ENCODE measurements around the gene H2AZ2.

Gene H2AZ2

GRCh38 chr7:44889086-44889781 lies 41.3 kb upstream of the H2AZ2 start:
- DNase-seq (ENCODE audit: insufficient read length, low spot score) (no peak), FAIRE-seq (no peak)
- no peak for TF ChIP-seq CTCF (IDR thresholded peaks at IDR 0.05; ENCODE audit: insufficient read depth, missing control alignments)

GRCh38 chr7:44887293-44887692 lies 39.4 kb upstream of the H2AZ2 start:
- DNase-seq (ENCODE audit: insufficient read length, low spot score): no peak
- TF ChIP-seq CTCF (IDR thresholded peaks at IDR 0.05; ENCODE audit: insufficient read depth, missing control alignments): no peak
- no peak for FAIRE-seq

- FAIRE-seq: no peak
- TF ChIP-seq CTCF (IDR thresholded peaks at IDR 0.05; ENCODE audit: insufficient read depth, missing control alignments): no peak
- peak; percentile 77 for DNase-seq (ENCODE audit: insufficient read length, low spot score)
Measured at GRCh38 chr7:44885394-44886317, 37.8 kb upstream of the H2AZ2 start, which contains the start of gene PURB. Gene PURB, minus strand, starts transcription at chr7:44885530. Its CDS starts 182 bp downstream, at chr7:44885348.

- no peak for TF ChIP-seq CTCF (IDR thresholded peaks at IDR 0.05; ENCODE audit: insufficient read depth, missing control alignments)
- no peak for DNase-seq (ENCODE audit: insufficient read length, low spot score)
- no peak for FAIRE-seq
Measured at GRCh38 chr7:44884621-44885393, 36.9 kb upstream of the H2AZ2 start.

GRCh38 chr7:44883961-44884620 lies 36.2 kb upstream of the H2AZ2 start:
- FAIRE-seq (no peak), DNase-seq (ENCODE audit: insufficient read length, low spot score) (no peak)
- no peak for TF ChIP-seq CTCF (IDR thresholded peaks at IDR 0.05; ENCODE audit: insufficient read depth, missing control alignments)

GRCh38 chr7:44882899-44883298 lies 35.0 kb upstream of the H2AZ2 start:
- no peak for TF ChIP-seq CTCF (IDR thresholded peaks at IDR 0.05; ENCODE audit: insufficient read depth, missing control alignments)
- no peak for DNase-seq (ENCODE audit: insufficient read length, low spot score)
- no peak for FAIRE-seq

All from D721Med (cell line).